Endothelial cell (in vitro differentiated cells): ENCODE results near the gene KIRREL2. TPM values are rescaled to one million over a fixed set of nuclear protein-coding genes. Genes with fewer than 3 reads are reported as not detected.
"Not testable (repeated sequence)": the region's sequence is repeated elsewhere in the genome, so short reads cannot be mapped to it uniquely, and the experiment has no call there.

Experiments
- DNase-seq: peaks from one replicate; pipeline ENCODE4 v3.0.0; 2021; ENCODE audit warnings: low spot score
- H3K27ac Mint-ChIP-seq: one replicate; pipeline ENCODE4 v1.8.0; 2021; ENCODE audit warnings: mixed read lengths, inconsistent platforms; ENCODE audit not compliant: unreplicated experiment
- H3K27me3 Mint-ChIP-seq: one replicate; pipeline ENCODE4 v1.8.0; 2021; ENCODE audit warnings: mild to moderate bottlenecking, moderate library complexity, mixed read lengths, inconsistent platforms; ENCODE audit not compliant: unreplicated experiment
- H3K36me3 Mint-ChIP-seq: one replicate; pipeline ENCODE4 v1.8.0; 2021; ENCODE audit warnings: mild to moderate bottlenecking, low read depth, mixed read lengths, inconsistent platforms; ENCODE audit not compliant: unreplicated experiment
- H3K4me1 Mint-ChIP-seq: one replicate; pipeline ENCODE4 v1.8.0; 2021; ENCODE audit warnings: mild to moderate bottlenecking, mixed read lengths, inconsistent platforms; ENCODE audit not compliant: unreplicated experiment
- H3K4me3 Mint-ChIP-seq: one replicate; pipeline ENCODE4 v1.8.0; 2021; ENCODE audit warnings: mild to moderate bottlenecking, mixed read lengths, inconsistent platforms; ENCODE audit not compliant: unreplicated experiment
- H3K9me3 Mint-ChIP-seq: one replicate; pipeline ENCODE4 v1.8.0; 2021; ENCODE audit warnings: mixed read lengths, inconsistent platforms; ENCODE audit not compliant: unreplicated experiment
- total RNA-seq: library from RNA; stranded (reverse); fragmentation: NEBNext Ultra II Directional; extraction: Animal tissue kit (Norgen Biotek cat#: 25700); gene quantifications from one replicate; pipeline ENCODE4 v1.2.1, GENCODE V29; 2021; ENCODE audit not compliant: unreplicated experiment
- TF ChIP-seq, protein P1 (sequence below): fragments of 200-600 bp; sonication (generic); IDR thresholded peaks from one replicate; pipeline ENCODE4 v1.5.0; 2021; ENCODE audit warnings: antibody characterized with exemption; ENCODE audit not compliant: unreplicated experiment

The KIRREL2 gene
- total RNA-seq, 1 donor from 2014 or later = 1.8 TPM

DNA sequence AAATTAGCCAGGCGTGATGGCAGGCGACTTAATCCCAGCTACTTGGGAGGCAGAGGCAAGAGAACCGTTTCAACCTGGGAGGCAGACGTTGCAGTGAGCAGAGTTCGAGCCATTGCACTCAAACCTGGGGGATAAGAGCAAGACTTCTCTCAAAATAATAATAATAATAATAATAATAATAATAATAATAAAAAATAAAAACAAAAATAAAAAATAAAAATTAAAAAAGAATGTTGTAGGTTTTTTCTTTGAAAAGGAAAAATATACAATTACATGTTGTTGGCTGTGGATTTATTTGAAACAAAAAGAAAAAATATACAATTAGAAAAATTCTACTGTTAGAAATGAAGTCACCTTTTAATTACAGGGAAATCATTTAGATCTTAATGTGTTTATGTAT lies 32.6 kb upstream of the KIRREL2 start:
- H3K36me3 Mint-ChIP-seq = no peaks in the 10 kb centered on the region
- H3K27me3 Mint-ChIP-seq = peaks cover 6% of the 10 kb centered on the region
- no peak for DNase-seq
- H3K4me1 Mint-ChIP-seq = peaks cover 2% of the 10 kb centered on the region
- no peaks in the 10 kb centered on the region for H3K9me3 Mint-ChIP-seq
- no peak overlapping the region for H3K27ac Mint-ChIP-seq
- no peak overlapping the region for H3K4me3 Mint-ChIP-seq
- TF ChIP-seq, protein P1, sequence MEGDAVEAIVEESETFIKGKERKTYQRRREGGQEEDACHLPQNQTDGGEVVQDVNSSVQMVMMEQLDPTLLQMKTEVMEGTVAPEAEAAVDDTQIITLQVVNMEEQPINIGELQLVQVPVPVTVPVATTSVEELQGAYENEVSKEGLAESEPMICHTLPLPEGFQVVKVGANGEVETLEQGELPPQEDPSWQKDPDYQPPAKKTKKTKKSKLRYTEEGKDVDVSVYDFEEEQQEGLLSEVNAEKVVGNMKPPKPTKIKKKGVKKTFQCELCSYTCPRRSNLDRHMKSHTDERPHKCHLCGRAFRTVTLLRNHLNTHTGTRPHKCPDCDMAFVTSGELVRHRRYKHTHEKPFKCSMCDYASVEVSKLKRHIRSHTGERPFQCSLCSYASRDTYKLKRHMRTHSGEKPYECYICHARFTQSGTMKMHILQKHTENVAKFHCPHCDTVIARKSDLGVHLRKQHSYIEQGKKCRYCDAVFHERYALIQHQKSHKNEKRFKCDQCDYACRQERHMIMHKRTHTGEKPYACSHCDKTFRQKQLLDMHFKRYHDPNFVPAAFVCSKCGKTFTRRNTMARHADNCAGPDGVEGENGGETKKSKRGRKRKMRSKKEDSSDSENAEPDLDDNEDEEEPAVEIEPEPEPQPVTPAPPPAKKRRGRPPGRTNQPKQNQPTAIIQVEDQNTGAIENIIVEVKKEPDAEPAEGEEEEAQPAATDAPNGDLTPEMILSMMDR = no peak

- Mint-ChIP-seq H3K36me3 (no peaks in the 10 kb centered on the region), H3K27me3 (no peaks in the 10 kb centered on the region), H3K4me1 (no peaks in the 10 kb centered on the region), H3K4me3 (no peak overlapping the region), H3K27ac (no peak overlapping the region), H3K9me3 (no peaks in the 10 kb centered on the region)
- peak; percentile 78 for DNase-seq
- TF ChIP-seq, protein P1 = no peak
These were observed 27.9 kb upstream of the KIRREL2 start for GRCh38 chr19:35828692-35829301.

DNA sequence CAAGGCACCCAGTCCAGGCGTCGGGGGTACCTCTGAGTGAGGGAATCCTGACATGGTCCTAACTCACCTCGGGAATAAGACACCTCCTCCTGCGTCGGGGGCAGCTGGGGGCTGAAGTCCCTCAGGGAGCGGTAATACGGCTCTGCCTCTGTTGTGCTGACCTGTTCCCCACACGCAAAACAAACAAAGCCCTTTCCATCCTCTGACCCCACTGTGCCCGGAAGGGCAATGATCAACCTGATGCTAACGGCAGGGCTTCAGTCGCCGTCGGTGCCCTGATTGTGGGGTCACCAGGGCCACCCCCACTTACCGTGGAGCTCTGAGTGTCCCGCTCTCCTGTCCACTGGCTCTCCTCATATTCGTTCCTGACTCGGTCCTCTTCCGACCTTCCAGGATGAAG lies 25.7 kb upstream of the KIRREL2 start:
- no peak overlapping the region for H3K4me3 Mint-ChIP-seq
- TF ChIP-seq, protein P1 = no peak
- no peaks in the 10 kb centered on the region for H3K27me3 Mint-ChIP-seq
- H3K4me1 Mint-ChIP-seq = no peaks in the 10 kb centered on the region
- DNase-seq = no peak
- H3K36me3 Mint-ChIP-seq = no peaks in the 10 kb centered on the region
- no peaks in the 10 kb centered on the region for H3K9me3 Mint-ChIP-seq
- no peak overlapping the region for H3K27ac Mint-ChIP-seq

- H3K27me3 Mint-ChIP-seq = no peaks in the 10 kb centered on the region
- H3K36me3 Mint-ChIP-seq = no peaks in the 10 kb centered on the region
- no peak overlapping the region for H3K4me3 Mint-ChIP-seq
- no peak for DNase-seq
- no peak overlapping the region for H3K27ac Mint-ChIP-seq
- H3K9me3 Mint-ChIP-seq = no peaks in the 10 kb centered on the region
- TF ChIP-seq, protein P1 = no peak
- no peaks in the 10 kb centered on the region for H3K4me1 Mint-ChIP-seq
These were observed 24.7 kb upstream of the KIRREL2 start for GRCh38 chr19:35832054-35832453.

GRCh38 chr19:35833972-35834371 lies 22.7 kb upstream of the KIRREL2 start:
- Mint-ChIP-seq H3K27ac (no peak overlapping the region), H3K27me3 (no peaks in the 10 kb centered on the region), H3K4me3 (no peak overlapping the region), H3K4me1 (no peaks in the 10 kb centered on the region), H3K9me3 (no peaks in the 10 kb centered on the region), H3K36me3 (no peaks in the 10 kb centered on the region)
- TF ChIP-seq, protein P1 = no peak
- DNase-seq = no peak

DNA sequence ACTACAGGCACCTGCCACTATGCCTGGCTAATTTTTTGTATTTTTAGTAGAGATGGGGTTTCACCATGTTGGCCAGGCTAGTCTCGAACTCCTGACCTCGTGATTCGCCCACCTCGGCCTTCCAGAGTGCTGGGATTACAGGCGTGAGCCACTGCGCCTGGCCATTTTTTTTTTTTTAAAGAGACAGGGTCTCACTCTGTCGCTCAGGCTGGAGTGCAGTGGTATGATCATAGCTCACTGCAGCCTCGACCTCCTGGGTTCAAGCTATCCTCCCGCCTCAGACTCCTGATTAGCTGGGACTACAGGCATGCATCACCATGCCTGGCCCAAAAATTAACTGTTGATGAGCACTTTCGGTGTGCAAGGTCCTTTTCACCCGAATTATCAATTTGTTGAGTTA lies 20.6 kb upstream of the KIRREL2 start:
- H3K4me3 Mint-ChIP-seq, H3K27ac Mint-ChIP-seq, H3K36me3 Mint-ChIP-seq, H3K4me1 Mint-ChIP-seq, H3K9me3 Mint-ChIP-seq, DNase-seq, H3K27me3 Mint-ChIP-seq: not testable (repeated sequence)
